GM18505 (cell line): Measurements from ENCODE around the gene OR2V2.
"Not testable (repeated sequence)": the region's sequence is repeated elsewhere in the genome, so short reads cannot be mapped to it uniquely, and the experiment has no call there.

Source experiments
- ATAC-seq: cut with Tn5 transposase; IDR thresholded peaks from one replicate; pipeline ENCODE4 v1.9.1; 2021; ENCODE audit not compliant: unreplicated experiment
- POLR2A ChIP-seq: IDR thresholded peaks from 4 replicates; pipeline ENCODE4 v1.6.1; 2011; ENCODE audit warnings: borderline replicate concordance; ENCODE audit not compliant: insufficient read depth, insufficient read length; ENCODE audit errors: extremely low read depth

The OR2V2 gene

GRCh38 chr5:181161534-181162175, 14.3 kb downstream of the OR2V2 start:
- ATAC-seq, result no peak
- TF ChIP-seq POLR2A, result no peak

- no peak for ATAC-seq
- TF ChIP-seq POLR2A, result no peak
Measured at GRCh38 chr5:181163487-181164075, 16.2 kb downstream of the OR2V2 start.

- no peak for ATAC-seq
Measured at GRCh38 chr5:181164076-181164952, 16.9 kb downstream of the OR2V2 start.

GRCh38 chr5:181166812-181167733, 19.7 kb downstream of the OR2V2 start:
- no peak for TF ChIP-seq POLR2A
- no peak for ATAC-seq

More at GRCh38 chr5:181164076-181164952, 16.9 kb downstream of the OR2V2 start:
- TF ChIP-seq POLR2A, result no peak

- no peak for ATAC-seq
- TF ChIP-seq POLR2A, result no peak
Measured at GRCh38 chr5:181167814-181168488, 20.6 kb downstream of the OR2V2 start.

GRCh38 chr5:181168595-181169118, 21.3 kb downstream of the OR2V2 start:
- no peak for ATAC-seq
- TF ChIP-seq POLR2A, result no peak

- ATAC-seq, result not testable (repeated sequence)
Measured at GRCh38 chr5:181169459-181170236, 22.3 kb downstream of the OR2V2 start.

GRCh38 chr5:181170237-181170825, 22.9 kb downstream of the OR2V2 start:
- no peak for ATAC-seq
- TF ChIP-seq POLR2A, result no peak

GRCh38 chr5:181170996-181171395, 23.6 kb downstream of the OR2V2 start:
- no peak for ATAC-seq
- no peak for TF ChIP-seq POLR2A

- no peak for TF ChIP-seq POLR2A
- no peak for ATAC-seq
Measured at GRCh38 chr5:181171782-181172181, 24.4 kb downstream of the OR2V2 start.

GRCh38 chr5:181173027-181173419, 25.6 kb downstream of the OR2V2 start:
- TF ChIP-seq POLR2A, result no peak
- no peak for ATAC-seq
